Activated T-helper 1 cell treated with anti-CD3 and anti-CD28 coated beads, Interleukin-12 subunit alpha, Interleukin-12 subunit beta, Interleukin-2, Interleukin-4 antibody, amounts not matched to agents 30 ng/mL and 10 ng/mL and 1 ng/mL, durations not matched to agents 14 hours and 24 hours and 36 hours (primary cell): ENCODE measurements around the gene ASB11. TPM values are rescaled to one million over a fixed set of nuclear protein-coding genes. Genes with fewer than 3 reads are reported as not detected.
A peak's percentile ranks its signal among the peaks of the same experiment; 100 is the strongest.

Experiments
- DNase-seq: peaks from one replicate; pipeline ENCODE4 v3.0.0; 2021; ENCODE audit warnings: low spot score
- H3K27ac Mint-ChIP-seq: one replicate; pipeline ENCODE4 v1.8.0; 2021; ENCODE audit warnings: mild to moderate bottlenecking, mixed read lengths
- H3K27me3 Mint-ChIP-seq: one replicate; pipeline ENCODE4 v1.8.0; 2022; ENCODE audit warnings: mild to moderate bottlenecking, moderate library complexity, mixed read lengths; ENCODE audit not compliant: insufficient read depth
- H3K36me3 Mint-ChIP-seq: one replicate; pipeline ENCODE4 v1.8.0; 2021; ENCODE audit warnings: low read depth, mixed read lengths
- H3K4me1 Mint-ChIP-seq: one replicate; pipeline ENCODE4 v1.8.0; 2021; ENCODE audit warnings: low read depth, mixed read lengths
- H3K4me3 Mint-ChIP-seq: one replicate; pipeline ENCODE4 v1.8.0; 2021; ENCODE audit warnings: mild to moderate bottlenecking, moderate library complexity, mixed read lengths
- H3K9me3 Mint-ChIP-seq: one replicate; pipeline ENCODE4 v1.8.0; 2021; ENCODE audit warnings: mixed read lengths
- intact Hi-C: fragments of 100-400 bp; cut with micrococcal nuclease; formaldehyde crosslinking; loops from one replicate; pipeline ENCODE4 v1.15.1; 2024
- total RNA-seq: library from RNA; stranded (reverse); gene quantifications from 2 replicates; pipeline ENCODE4 v1.2.3, GENCODE V29; 2022

The ASB11 gene
- total RNA-seq, result not detected in 2 replicates

GRCh38 chrX:15315509-15315908, at the start of gene ASB11:
ASB11 (minus strand) TSS chrX:15315640; CDS start chrX:15315605, 35 bp downstream.
- no peak for DNase-seq
- H3K36me3 Mint-ChIP-seq, result peaks cover 8% of the 10 kb centered on the region
- H3K4me1 Mint-ChIP-seq, result no peaks in the 10 kb centered on the region
- no peak within 1 kb of the TSS for H3K27ac Mint-ChIP-seq
- H3K9me3 Mint-ChIP-seq, result no peaks in the 10 kb centered on the region
- intact Hi-C loops, result no loop called here
- H3K4me3 Mint-ChIP-seq, result no peak within 1 kb of the TSS
- no peaks in the 10 kb centered on the region for H3K27me3 Mint-ChIP-seq

GRCh38 chrX:15359701-15360100, 44.3 kb upstream of the ASB11 start:
- Mint-ChIP-seq H3K27me3 (peaks cover 2% of the 10 kb centered on the region), H3K4me3 (no peak overlapping the region), H3K9me3 (no peaks in the 10 kb centered on the region), H3K4me1 (no peaks in the 10 kb centered on the region), H3K36me3 (no peaks in the 10 kb centered on the region), H3K27ac (no peak overlapping the region)
- intact Hi-C loops, result no loop called here
- DNase-seq, result no peak

GRCh38 chrX:15358533-15358932, 43.1 kb upstream of the ASB11 start:
- Mint-ChIP-seq H3K9me3 (no peaks in the 10 kb centered on the region), H3K36me3 (no peaks in the 10 kb centered on the region)
- intact Hi-C loops, result no loop called here

GRCh38 chrX:15356444-15356843, 41.0 kb upstream of the ASB11 start:
- no peak overlapping the region for H3K27ac Mint-ChIP-seq
- no peak for DNase-seq
- intact Hi-C loops, result no loop called here
- no peaks in the 10 kb centered on the region for H3K36me3 Mint-ChIP-seq
- H3K4me3 Mint-ChIP-seq, result no peak overlapping the region
- H3K4me1 Mint-ChIP-seq, result no peaks in the 10 kb centered on the region
- peaks cover 2% of the 10 kb centered on the region for H3K27me3 Mint-ChIP-seq
- no peaks in the 10 kb centered on the region for H3K9me3 Mint-ChIP-seq

More at GRCh38 chrX:15358533-15358932, 43.1 kb upstream of the ASB11 start:
- no peak overlapping the region for H3K4me3 Mint-ChIP-seq
- H3K4me1 Mint-ChIP-seq, result no peaks in the 10 kb centered on the region
- no peak overlapping the region for H3K27ac Mint-ChIP-seq
- H3K27me3 Mint-ChIP-seq, result peaks cover 2% of the 10 kb centered on the region
- no peak for DNase-seq

- no peak for DNase-seq
- intact Hi-C loops, result no loop called here
- no peaks in the 10 kb centered on the region for H3K36me3 Mint-ChIP-seq
- no peaks in the 10 kb centered on the region for H3K4me1 Mint-ChIP-seq
- H3K4me3 Mint-ChIP-seq, result no peak overlapping the region
- no peak overlapping the region for H3K27ac Mint-ChIP-seq
- no peaks in the 10 kb centered on the region for H3K9me3 Mint-ChIP-seq
- no peaks in the 10 kb centered on the region for H3K27me3 Mint-ChIP-seq
Measured at GRCh38 chrX:15350329-15350996, 35.0 kb upstream of the ASB11 start.

GRCh38 chrX:15349046-15349445, 33.6 kb upstream of the ASB11 start:
- Mint-ChIP-seq H3K36me3 (no peaks in the 10 kb centered on the region), H3K4me1 (no peaks in the 10 kb centered on the region), H3K4me3 (no peak overlapping the region), H3K27ac (no peak overlapping the region), H3K27me3 (no peaks in the 10 kb centered on the region), H3K9me3 (no peaks in the 10 kb centered on the region)
- intact Hi-C loops, result loop anchor here (1.0 kb wide), 2 partner anchors 119 to 216 kb away; no protein-coding TSS in a partner anchor
- no peak for DNase-seq

GRCh38 chrX:15345976-15346375, 30.5 kb upstream of the ASB11 start:
- H3K27me3 Mint-ChIP-seq, result no peaks in the 10 kb centered on the region
- no peak overlapping the region for H3K27ac Mint-ChIP-seq
- no peak for DNase-seq
- no peaks in the 10 kb centered on the region for H3K4me1 Mint-ChIP-seq
- no peak overlapping the region for H3K4me3 Mint-ChIP-seq
- H3K9me3 Mint-ChIP-seq, result no peaks in the 10 kb centered on the region
- no peaks in the 10 kb centered on the region for H3K36me3 Mint-ChIP-seq
- intact Hi-C loops, result no loop called here

- intact Hi-C loops, result no loop called here
- H3K27me3 Mint-ChIP-seq, result peaks cover 3% of the 10 kb centered on the region
Measured at GRCh38 chrX:15344106-15344505, 28.7 kb upstream of the ASB11 start.

GRCh38 chrX:15343075-15343476, 27.6 kb upstream of the ASB11 start:
- H3K4me3 Mint-ChIP-seq, result no peak overlapping the region
- peaks cover 3% of the 10 kb centered on the region for H3K27me3 Mint-ChIP-seq
- no peak overlapping the region for H3K27ac Mint-ChIP-seq
- no peaks in the 10 kb centered on the region for H3K4me1 Mint-ChIP-seq
- DNase-seq, result no peak
- intact Hi-C loops, result no loop called here
- no peaks in the 10 kb centered on the region for H3K36me3 Mint-ChIP-seq
- no peaks in the 10 kb centered on the region for H3K9me3 Mint-ChIP-seq

More at GRCh38 chrX:15344106-15344505, 28.7 kb upstream of the ASB11 start:
- Mint-ChIP-seq H3K4me1 (no peaks in the 10 kb centered on the region), H3K27ac (no peak overlapping the region), H3K4me3 (no peak overlapping the region), H3K9me3 (no peaks in the 10 kb centered on the region), H3K36me3 (no peaks in the 10 kb centered on the region)
- no peak for DNase-seq

GRCh38 chrX:15340867-15341266, 25.4 kb upstream of the ASB11 start:
- Mint-ChIP-seq H3K36me3 (no peaks in the 10 kb centered on the region), H3K27me3 (peaks cover 3% of the 10 kb centered on the region), H3K27ac (no peak overlapping the region), H3K4me1 (peaks cover 9% of the 10 kb centered on the region), H3K9me3 (no peaks in the 10 kb centered on the region), H3K4me3 (no peak overlapping the region)
- no peak for DNase-seq
- intact Hi-C loops, result no loop called here

- DNase-seq, result peak; percentile 14
- intact Hi-C loops, result loop anchor here (5.0 to 10.0 kb wide), 6 partner anchors 181 to 1681 kb away; partner anchors contain the start of genes CA5B, GEMIN8, OFD1 and TCEANC
- peaks cover 9% of the 10 kb centered on the region for H3K36me3 Mint-ChIP-seq
- peaks cover 3% of the 10 kb centered on the region for H3K27me3 Mint-ChIP-seq
- H3K4me1 Mint-ChIP-seq, result peaks cover 14% of the 10 kb centered on the region
- peak overlapping the region; percentile 88 for H3K27ac Mint-ChIP-seq
- no peaks in the 10 kb centered on the region for H3K9me3 Mint-ChIP-seq
- peak overlapping the region; percentile 91 for H3K4me3 Mint-ChIP-seq
Measured at GRCh38 chrX:15336023-15336413, 20.6 kb upstream of the ASB11 start.

GRCh38 chrX:15335135-15336022, 19.9 kb upstream of the ASB11 start, which contains the start of gene PIGA:
PIGA (minus strand) TSS chrX:15335523; CDS start chrX:15331930, 3,593 bp downstream.
- Mint-ChIP-seq H3K36me3 (peaks cover 9% of the 10 kb centered on the region), H3K4me3 (peak within 1 kb of the TSS; percentile 91), H3K27me3 (no peaks in the 10 kb centered on the region), H3K4me1 (peaks cover 14% of the 10 kb centered on the region), H3K27ac (peak within 1 kb of the TSS; percentile 88), H3K9me3 (no peaks in the 10 kb centered on the region)
- intact Hi-C loops, result loop anchor here (1.0 to 10.0 kb wide), 10 partner anchors 157 to 1681 kb away; partner anchors contain the start of genes AP1S2, CA5B, FANCB and GEMIN8
- peak; percentile 89 for DNase-seq

GRCh38 chrX:15334561-15334960, 19.1 kb upstream of the ASB11 start:
- H3K36me3 Mint-ChIP-seq, result peaks cover 9% of the 10 kb centered on the region
- peak overlapping the region; percentile 88 for H3K27ac Mint-ChIP-seq
- no peaks in the 10 kb centered on the region for H3K27me3 Mint-ChIP-seq
- DNase-seq, result peak; percentile 1
- H3K4me3 Mint-ChIP-seq, result peak overlapping the region; percentile 91
- H3K9me3 Mint-ChIP-seq, result no peaks in the 10 kb centered on the region
- peaks cover 14% of the 10 kb centered on the region for H3K4me1 Mint-ChIP-seq
- intact Hi-C loops, result loop anchor here (2.0 to 10.0 kb wide), 7 partner anchors 158 to 1680 kb away; partner anchors contain the start of genes AP1S2, CA5B, OFD1 and PIR
